GM21786 (cell line): ENCODE measurements around the gene GRIA2.

ENCODE experiments used
- ATAC-seq: cut with Tn5 transposase; IDR thresholded peaks from one replicate; pipeline ENCODE4 v1.9.1; 2021; ENCODE audit not compliant: unreplicated experiment

GRIA2 gene

DNA sequence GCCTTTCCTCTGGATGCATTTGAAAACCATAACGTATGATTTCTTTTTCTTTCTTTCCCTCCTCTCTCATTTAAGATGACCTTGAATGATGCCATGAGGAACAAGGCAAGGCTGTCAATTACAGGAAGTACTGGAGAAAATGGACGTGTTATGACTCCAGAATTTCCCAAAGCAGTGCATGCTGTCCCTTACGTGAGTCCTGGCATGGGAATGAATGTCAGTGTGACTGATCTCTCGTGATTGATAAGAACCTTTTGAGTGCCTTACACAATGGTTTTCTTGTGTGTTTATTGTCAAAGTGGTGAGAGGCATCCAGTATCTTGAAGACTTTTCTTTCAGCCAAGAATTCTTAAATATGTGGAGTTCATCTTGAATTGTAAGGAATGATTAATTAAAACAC, 142.8 kb downstream of the GRIA2 start:
- ATAC-seq, result no peak

DNA sequence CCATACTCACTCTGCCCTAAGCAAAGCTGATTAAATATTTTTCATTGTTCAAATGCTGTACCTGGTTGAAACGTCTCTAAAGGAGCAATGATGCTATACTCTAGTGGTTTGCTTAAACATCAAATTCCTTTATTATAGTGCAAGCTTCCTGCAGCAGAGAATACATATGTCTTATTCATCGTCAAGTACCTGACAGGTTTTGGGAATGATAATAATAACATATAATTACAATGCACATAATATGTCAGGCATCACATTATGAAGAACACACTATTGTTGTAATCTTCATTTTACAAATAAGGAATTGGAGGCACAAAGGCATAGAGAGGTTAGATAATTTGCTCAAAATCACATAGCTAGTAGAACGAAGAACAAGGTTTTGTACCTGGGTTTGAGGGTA, 151.6 kb downstream of the GRIA2 start:
- ATAC-seq, result no peak

DNA sequence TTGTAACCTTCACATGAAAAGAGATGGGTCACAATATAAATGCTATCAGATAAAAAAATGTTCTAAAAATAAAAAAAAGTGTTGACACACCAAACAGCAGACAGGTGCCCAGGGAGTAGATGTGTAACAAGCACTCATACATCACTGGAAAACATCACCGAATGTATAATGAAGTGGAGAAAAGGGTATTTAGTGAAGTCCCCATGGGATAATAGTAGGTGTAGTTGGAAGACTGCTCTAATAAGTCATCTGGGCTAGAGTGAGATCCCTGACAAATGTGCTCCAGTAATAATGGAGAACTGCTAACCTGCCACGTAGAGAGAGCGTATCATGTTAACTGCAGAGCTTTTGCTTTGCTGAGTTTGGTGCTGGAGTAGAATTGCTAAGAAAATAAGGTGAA, 152.0 kb downstream of the GRIA2 start:
- no peak for ATAC-seq

DNA sequence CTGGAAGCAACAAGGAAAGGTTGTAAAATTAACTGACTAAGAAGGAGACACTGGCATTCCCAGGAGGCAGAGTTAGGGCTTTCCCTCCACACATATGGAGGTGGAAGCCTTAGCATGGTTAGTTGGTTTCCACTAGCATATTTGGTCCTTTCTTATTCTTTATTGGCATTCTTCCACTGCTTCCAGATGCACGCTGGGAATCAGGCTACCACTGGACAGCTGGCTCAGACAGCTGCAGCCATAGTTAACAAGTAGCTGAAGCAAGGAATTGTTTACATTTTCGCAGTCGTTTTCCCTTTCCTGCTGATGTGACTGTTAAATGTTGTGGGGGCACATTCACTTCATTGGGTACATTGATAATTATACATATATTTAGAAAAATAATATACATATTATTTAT, 169.2 kb downstream of the GRIA2 start:
- ATAC-seq, result no peak

DNA sequence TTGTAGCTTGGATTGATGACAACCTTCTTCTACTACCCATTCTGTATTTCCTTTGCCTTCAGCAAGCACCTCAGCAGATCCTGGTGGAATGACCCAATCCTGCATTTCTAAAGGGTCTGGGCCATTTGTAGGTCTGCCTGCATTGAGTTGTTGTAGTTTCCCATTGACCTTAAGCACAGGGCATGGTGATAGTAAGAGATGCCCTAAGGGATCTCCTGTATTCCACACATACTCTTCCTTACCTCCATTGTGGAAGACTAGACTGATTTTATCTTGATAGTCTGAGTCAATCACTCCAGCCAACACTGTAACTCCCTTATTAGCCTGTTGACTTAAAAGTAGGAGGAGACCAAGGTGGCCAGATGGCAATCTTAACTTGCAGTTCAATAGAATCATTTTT, 184.5 kb downstream of the GRIA2 start:
- ATAC-seq, result no peak
